Measurements from ENCODE around the gene ZNF14. TPM values are rescaled to one million over a fixed set of nuclear protein-coding genes. Genes with fewer than 3 reads are reported as not detected.
"Not testable (repeated sequence)": the region's sequence is repeated elsewhere in the genome, so short reads cannot be mapped to it uniquely, and the experiment has no call there.

ZNF14 gene
- total RNA-seq, 1 experiment from 2014 or later, result 5.6 TPM

DNA sequence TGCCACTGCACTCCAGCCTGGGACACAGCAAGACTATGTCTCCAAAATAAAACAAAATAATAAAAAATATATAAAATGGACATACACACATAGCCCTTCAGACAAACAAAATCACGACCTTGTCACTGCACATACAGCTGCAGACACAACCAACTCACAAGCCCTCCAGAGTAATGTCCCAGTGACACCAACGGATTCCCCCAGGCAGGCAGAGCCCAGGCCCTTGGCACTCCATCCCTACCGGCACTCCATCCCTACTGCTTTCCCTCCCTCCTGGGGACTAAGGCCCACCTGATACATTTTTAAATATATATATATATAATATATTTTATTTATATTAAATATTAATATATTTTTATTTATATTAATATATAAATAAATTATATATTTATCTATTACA lies 45.8 kb downstream of the ZNF14 start:
- no peak for DNase-seq (ENCODE audit: low read depth, low spot score)
- in situ Hi-C loops (cut with HindIII; ENCODE audit: low pct_unique_long_range_greater_than_20kb, low sequenced_read_pairs), result no loop called here
- no TSS peak for BruUV-seq (replicated peaks)
- Histone ChIP-seq H3K36me3 (ENCODE audit: control insufficient read depth, insufficient read depth, low read length) (no peaks in the 10 kb centered on the region), H3K27ac (ENCODE audit: low read length) (no peak overlapping the region), H3K4me1 (ENCODE audit: control insufficient read depth, insufficient read depth, low read length) (no peaks in the 10 kb centered on the region), H3K27me3 (ENCODE audit: control insufficient read depth, insufficient read depth, low read length) (no peaks in the 10 kb centered on the region), H3K4me3 (ENCODE audit: low read depth in 2 of 2, low read length in 2 of 2) (no peak overlapping the region), H3K9me3 (ENCODE audit: control insufficient read depth, insufficient read depth, low read depth, low read length) (no peaks in the 10 kb centered on the region)
- ChIA-PET CTCF (interaction anchor here (0.6 kb wide), 1 partner anchor 17 kb away, joined by 3 read pairs; no protein-coding TSS in a partner anchor), POLR2A (no interaction called here)
- ATAC-seq, result no peak
- intact Hi-C loops (cut with micrococcal nuclease; ENCODE audit: unreplicated experiment), result no loop called here
- TF ChIP-seq, protein P1, sequence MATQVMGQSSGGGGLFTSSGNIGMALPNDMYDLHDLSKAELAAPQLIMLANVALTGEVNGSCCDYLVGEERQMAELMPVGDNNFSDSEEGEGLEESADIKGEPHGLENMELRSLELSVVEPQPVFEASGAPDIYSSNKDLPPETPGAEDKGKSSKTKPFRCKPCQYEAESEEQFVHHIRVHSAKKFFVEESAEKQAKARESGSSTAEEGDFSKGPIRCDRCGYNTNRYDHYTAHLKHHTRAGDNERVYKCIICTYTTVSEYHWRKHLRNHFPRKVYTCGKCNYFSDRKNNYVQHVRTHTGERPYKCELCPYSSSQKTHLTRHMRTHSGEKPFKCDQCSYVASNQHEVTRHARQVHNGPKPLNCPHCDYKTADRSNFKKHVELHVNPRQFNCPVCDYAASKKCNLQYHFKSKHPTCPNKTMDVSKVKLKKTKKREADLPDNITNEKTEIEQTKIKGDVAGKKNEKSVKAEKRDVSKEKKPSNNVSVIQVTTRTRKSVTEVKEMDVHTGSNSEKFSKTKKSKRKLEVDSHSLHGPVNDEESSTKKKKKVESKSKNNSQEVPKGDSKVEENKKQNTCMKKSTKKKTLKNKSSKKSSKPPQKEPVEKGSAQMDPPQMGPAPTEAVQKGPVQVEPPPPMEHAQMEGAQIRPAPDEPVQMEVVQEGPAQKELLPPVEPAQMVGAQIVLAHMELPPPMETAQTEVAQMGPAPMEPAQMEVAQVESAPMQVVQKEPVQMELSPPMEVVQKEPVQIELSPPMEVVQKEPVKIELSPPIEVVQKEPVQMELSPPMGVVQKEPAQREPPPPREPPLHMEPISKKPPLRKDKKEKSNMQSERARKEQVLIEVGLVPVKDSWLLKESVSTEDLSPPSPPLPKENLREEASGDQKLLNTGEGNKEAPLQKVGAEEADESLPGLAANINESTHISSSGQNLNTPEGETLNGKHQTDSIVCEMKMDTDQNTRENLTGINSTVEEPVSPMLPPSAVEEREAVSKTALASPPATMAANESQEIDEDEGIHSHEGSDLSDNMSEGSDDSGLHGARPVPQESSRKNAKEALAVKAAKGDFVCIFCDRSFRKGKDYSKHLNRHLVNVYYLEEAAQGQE (IDR thresholded peaks at IDR 0.05; ENCODE audit: insufficient read depth in 1 of 2, low read depth in 2 of 2, low read length in 1 of 2), result no peak
- TF ChIP-seq, protein P2, sequence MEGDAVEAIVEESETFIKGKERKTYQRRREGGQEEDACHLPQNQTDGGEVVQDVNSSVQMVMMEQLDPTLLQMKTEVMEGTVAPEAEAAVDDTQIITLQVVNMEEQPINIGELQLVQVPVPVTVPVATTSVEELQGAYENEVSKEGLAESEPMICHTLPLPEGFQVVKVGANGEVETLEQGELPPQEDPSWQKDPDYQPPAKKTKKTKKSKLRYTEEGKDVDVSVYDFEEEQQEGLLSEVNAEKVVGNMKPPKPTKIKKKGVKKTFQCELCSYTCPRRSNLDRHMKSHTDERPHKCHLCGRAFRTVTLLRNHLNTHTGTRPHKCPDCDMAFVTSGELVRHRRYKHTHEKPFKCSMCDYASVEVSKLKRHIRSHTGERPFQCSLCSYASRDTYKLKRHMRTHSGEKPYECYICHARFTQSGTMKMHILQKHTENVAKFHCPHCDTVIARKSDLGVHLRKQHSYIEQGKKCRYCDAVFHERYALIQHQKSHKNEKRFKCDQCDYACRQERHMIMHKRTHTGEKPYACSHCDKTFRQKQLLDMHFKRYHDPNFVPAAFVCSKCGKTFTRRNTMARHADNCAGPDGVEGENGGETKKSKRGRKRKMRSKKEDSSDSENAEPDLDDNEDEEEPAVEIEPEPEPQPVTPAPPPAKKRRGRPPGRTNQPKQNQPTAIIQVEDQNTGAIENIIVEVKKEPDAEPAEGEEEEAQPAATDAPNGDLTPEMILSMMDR (IDR thresholded peaks at IDR 0.05), result no peak
- TF ChIP-seq POLR2AphosphoS5 (IDR thresholded peaks at IDR 0.05; ENCODE audit: low read depth, low read length) (no peak), TCF7L2 (IDR thresholded peaks at IDR 0.05; ENCODE audit: low read depth, low read length) (no peak)

DNA sequence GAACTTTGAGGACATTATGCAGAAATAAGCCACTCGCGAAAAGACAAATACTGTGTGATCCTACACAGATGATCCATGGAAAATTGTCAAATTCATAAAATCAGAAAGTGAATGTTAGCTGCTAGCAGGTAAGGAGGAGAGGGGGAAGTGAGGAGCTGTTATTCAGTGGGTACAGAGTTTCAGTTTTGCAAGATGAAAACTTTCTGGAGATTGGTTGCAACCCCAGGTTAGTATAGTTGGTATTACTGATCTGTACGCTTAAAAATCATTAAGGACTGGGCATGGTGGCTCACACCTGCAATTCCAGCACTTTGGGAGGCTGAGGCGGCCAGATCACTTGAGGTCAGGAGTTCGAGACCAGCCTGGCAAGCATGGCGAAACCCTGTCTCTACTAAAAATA lies 46.3 kb downstream of the ZNF14 start:
- no peak overlapping the region for H3K27ac ChIP-seq (ENCODE audit: low read length)
- in situ Hi-C loops (cut with HindIII; ENCODE audit: low pct_unique_long_range_greater_than_20kb, low sequenced_read_pairs) (no loop called here), intact Hi-C loops (cut with micrococcal nuclease; ENCODE audit: unreplicated experiment) (no loop called here)
- no peak overlapping the region for H3K4me3 ChIP-seq (ENCODE audit: low read depth in 2 of 2, low read length in 2 of 2)
- DNase-seq (ENCODE audit: low read depth, low spot score) (no peak), ATAC-seq (no peak)
- TF ChIP-seq TCF7L2 (IDR thresholded peaks at IDR 0.05; ENCODE audit: low read depth, low read length) (no peak), SIN3A (IDR thresholded peaks at IDR 0.05; ENCODE audit: borderline replicate concordance, insufficient read depth, low read depth, low read length) (no peak), POLR2AphosphoS5 (IDR thresholded peaks at IDR 0.05; ENCODE audit: low read depth, low read length) (no peak)
- TF ChIP-seq, protein P2 (IDR thresholded peaks at IDR 0.05), result no peak
- TF ChIP-seq, protein P1 (IDR thresholded peaks at IDR 0.05; ENCODE audit: insufficient read depth in 1 of 2, low read depth in 2 of 2, low read length in 1 of 2), result no peak
- no TSS peak for BruUV-seq (replicated peaks)
- no peaks in the 10 kb centered on the region for H3K9me3 ChIP-seq (ENCODE audit: control insufficient read depth, insufficient read depth, low read depth, low read length)
- H3K4me1 ChIP-seq (ENCODE audit: control insufficient read depth, insufficient read depth, low read length), result no peaks in the 10 kb centered on the region
- H3K36me3 ChIP-seq (ENCODE audit: control insufficient read depth, insufficient read depth, low read length), result no peaks in the 10 kb centered on the region
- POLR2A ChIA-PET, result no interaction called here
- CTCF ChIA-PET, result interaction anchor here (0.6 kb wide), 1 partner anchor 17 kb away, joined by 3 read pairs; no protein-coding TSS in a partner anchor
- H3K27me3 ChIP-seq (ENCODE audit: control insufficient read depth, insufficient read depth, low read length), result no peaks in the 10 kb centered on the region

DNA sequence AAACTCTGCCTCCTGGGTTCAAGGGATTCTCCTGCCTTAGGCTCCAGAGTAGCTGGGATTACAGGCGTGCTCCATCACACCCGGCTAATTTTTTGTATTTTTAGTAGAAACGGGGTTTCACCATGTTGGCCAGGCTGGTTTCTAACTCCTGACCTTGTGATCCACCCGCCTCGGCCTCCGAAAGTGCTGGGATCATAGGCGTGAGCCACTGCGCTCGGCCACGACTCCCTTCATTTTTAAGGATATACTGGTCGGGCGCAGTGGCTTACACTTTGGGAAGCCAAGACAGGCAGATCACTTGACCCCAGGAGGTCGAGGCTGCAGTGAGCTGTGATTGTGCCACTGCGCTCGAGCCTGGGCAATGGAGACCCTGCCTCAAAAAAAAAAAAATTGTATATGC lies 46.8 kb downstream of the ZNF14 start:
- DNase-seq (ENCODE audit: low read depth, low spot score); ATAC-seq; H3K36me3 ChIP-seq (ENCODE audit: control insufficient read depth, insufficient read depth, low read length); intact Hi-C loops (cut with micrococcal nuclease; ENCODE audit: unreplicated experiment); BruUV-seq (replicated peaks); H3K4me1 ChIP-seq (ENCODE audit: control insufficient read depth, insufficient read depth, low read length); H3K27me3 ChIP-seq (ENCODE audit: control insufficient read depth, insufficient read depth, low read length); CTCF ChIA-PET; H3K27ac ChIP-seq (ENCODE audit: low read length); POLR2A ChIA-PET; in situ Hi-C loops (cut with HindIII; ENCODE audit: low pct_unique_long_range_greater_than_20kb, low sequenced_read_pairs); H3K4me3 ChIP-seq (ENCODE audit: low read depth in 2 of 2, low read length in 2 of 2); H3K9me3 ChIP-seq (ENCODE audit: control insufficient read depth, insufficient read depth, low read depth, low read length): not testable (repeated sequence)

All from Panc1 (cell line).